PC-3 (cell line): Measurements from ENCODE around the gene CSTF3. TPM values are rescaled to one million over a fixed set of nuclear protein-coding genes. Genes with fewer than 3 reads are reported as not detected.

Experiments used
- ATAC-seq: fragments of 200-7000 bp; cut with Tn5 transposase; 2 replicates; pipeline ENCODE4 v1.9.1; 2020; ENCODE audit warnings: mild to moderate bottlenecking, moderate library complexity
- BruUV-seq: library from RNA; stranded (reverse); fragments of 400-500 nt; replicated peaks from 2 replicates; lab custom pipeline; 2021; lab: Mats Ljungman, UMichigan
- CTCF ChIA-PET: fragments of 300-600 bp; sonication (Branson Sonifier 250); formaldehyde crosslinking; loops from one replicate; lab custom pipeline; 2022; ENCODE audit warnings: antibody characterized with exemption; lab: Charles Lee
- POLR2A ChIA-PET: fragments of 300-600 bp; sonication (Branson Sonifier 250); formaldehyde crosslinking; loops from one replicate; lab custom pipeline; 2022; ENCODE audit warnings: antibody characterized with exemption; ENCODE audit not compliant: unreplicated experiment; lab: Charles Lee
- DNase-seq: peaks from one replicate; pipeline ENCODE4 v3.0.0-alpha.2; 2015
- H2AFZ ChIP-seq: fragments of 300-600 bp; sonication (generic); 2 replicates; pipeline ENCODE4 v1.6.0; 2016; ENCODE audit warnings: antibody characterized with exemption, low read length
- H3F3A ChIP-seq: fragments of 300-600 bp; sonication (generic); one replicate; pipeline ENCODE4 v1.6.0; 2017; ENCODE audit warnings: antibody characterized with exemption, low read length, control low read depth, mild to moderate bottlenecking; ENCODE audit not compliant: unreplicated experiment
- H3K27ac ChIP-seq: fragments of 300-600 bp; sonication (generic); 2 replicates; pipeline ENCODE4 v1.5.1; 2016; ENCODE audit warnings: mild to moderate bottlenecking, low read length
- H3K27me3 ChIP-seq: fragments of 300-600 bp; sonication (generic); 2 replicates; pipeline ENCODE4 v1.6.1; 2016; ENCODE audit warnings: low read length, mixed read lengths
- H3K36me3 ChIP-seq: fragments of 300-600 bp; sonication (generic); 2 replicates; pipeline ENCODE4 v1.6.1; 2016; ENCODE audit warnings: low read depth, mixed run types, low read length, mixed read lengths
- H3K4me1 ChIP-seq: fragments of 300-600 bp; sonication (generic); 2 replicates; pipeline ENCODE4 v1.5.1; 2016; ENCODE audit warnings: low read length; ENCODE audit not compliant: insufficient read depth
- H3K4me2 ChIP-seq: fragments of 300-600 bp; sonication (generic); 2 replicates; pipeline ENCODE4 v1.6.0; 2016; ENCODE audit warnings: low read length
- H3K4me3 ChIP-seq: fragments of 300-600 bp; sonication (generic); 2 replicates; pipeline ENCODE4 v1.5.1; 2016; ENCODE audit warnings: mild to moderate bottlenecking, low read length, mixed read lengths
- H3K79me2 ChIP-seq: fragments of 300-600 bp; sonication (generic); 2 replicates; pipeline ENCODE4 v1.6.1; 2017; ENCODE audit warnings: low read length, mixed read lengths
- H3K9ac ChIP-seq: fragments of 300-600 bp; sonication (generic); 2 replicates; pipeline ENCODE4 v1.6.0; 2016; ENCODE audit warnings: mild to moderate bottlenecking, low read length
- H3K9me2 ChIP-seq: fragments of 300-600 bp; sonication (generic); replicated peaks from 2 replicates; pipeline ENCODE4 v1.6.1; 2016; ENCODE audit warnings: mixed run types, low read length, mixed read lengths
- H3K9me3 ChIP-seq: fragments of 300-600 bp; sonication (generic); 2 replicates; pipeline ENCODE4 v1.6.1; 2016; ENCODE audit warnings: low read length, mixed read lengths
- H4K20me1 ChIP-seq: fragments of 300-600 bp; sonication (generic); 2 replicates; pipeline ENCODE4 v1.6.1; 2016; ENCODE audit warnings: low read length, mixed read lengths
- EZH2 ChIP-seq: fragments of 300-600 bp; sonication (generic); IDR thresholded peaks from one replicate; pipeline ENCODE4 v1.6.1; 2017; ENCODE audit warnings: antibody characterized with exemption, mild to moderate bottlenecking, low read length; ENCODE audit not compliant: unreplicated experiment
- EZH2phosphoT487 ChIP-seq: fragments of 300-600 bp; sonication (generic); IDR thresholded peaks from 2 replicates; pipeline ENCODE4 v1.6.1; 2018; ENCODE audit warnings: mild to moderate bottlenecking, antibody characterized with exemption, low read length, borderline replicate concordance
- intact Hi-C: fragments of 100-400 bp; cut with micrococcal nuclease; formaldehyde crosslinking; loops from 2 replicates; pipeline ENCODE4 v1.9.0; 2023
- total RNA-seq: library from RNA; depleted of rRNA; stranded (reverse); fragments of >200 nt; gene quantifications from 2 replicates; pipeline ENCODE4 v1.2.3, GENCODE V29; 2014
- TF ChIP-seq, protein P1 (sequence below): fragments of 300-600 bp; sonication (generic); conservative IDR thresholded peaks from 2 replicates; pipeline ENCODE4 v1.5.1; 2017; ENCODE audit warnings: antibody characterized with exemption, low read depth, mild to moderate bottlenecking, low read length

CSTF3 gene
- total RNA-seq, 1 experiment from 2014 or later = 30.0 TPM

DNA sequence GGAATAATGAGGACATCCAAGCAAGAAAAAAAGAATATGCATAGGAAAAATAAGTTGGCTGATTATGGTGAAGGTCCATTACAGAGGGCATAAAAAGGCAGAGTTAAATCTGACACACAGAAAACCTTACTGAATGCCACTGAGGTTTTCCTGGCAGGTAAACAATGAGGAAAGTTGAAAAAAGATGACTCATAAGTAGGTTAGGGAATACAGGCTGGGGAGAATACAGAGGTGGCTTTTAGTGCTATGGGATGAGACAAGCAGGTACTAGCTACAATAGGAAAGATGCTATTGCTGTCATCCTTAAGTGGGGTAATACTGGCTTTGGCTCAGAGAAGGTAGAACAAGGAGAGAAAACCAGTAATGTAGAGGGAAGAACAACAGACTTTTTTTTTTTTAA is 44.7 kb downstream of the CSTF3 start:
- no peak overlapping the region for H2AFZ ChIP-seq
- POLR2A ChIA-PET = no interaction called here
- no peaks in the 10 kb centered on the region for H3K9me2 ChIP-seq
- H3K36me3 ChIP-seq = no peaks in the 10 kb centered on the region
- TF ChIP-seq, protein P1, sequence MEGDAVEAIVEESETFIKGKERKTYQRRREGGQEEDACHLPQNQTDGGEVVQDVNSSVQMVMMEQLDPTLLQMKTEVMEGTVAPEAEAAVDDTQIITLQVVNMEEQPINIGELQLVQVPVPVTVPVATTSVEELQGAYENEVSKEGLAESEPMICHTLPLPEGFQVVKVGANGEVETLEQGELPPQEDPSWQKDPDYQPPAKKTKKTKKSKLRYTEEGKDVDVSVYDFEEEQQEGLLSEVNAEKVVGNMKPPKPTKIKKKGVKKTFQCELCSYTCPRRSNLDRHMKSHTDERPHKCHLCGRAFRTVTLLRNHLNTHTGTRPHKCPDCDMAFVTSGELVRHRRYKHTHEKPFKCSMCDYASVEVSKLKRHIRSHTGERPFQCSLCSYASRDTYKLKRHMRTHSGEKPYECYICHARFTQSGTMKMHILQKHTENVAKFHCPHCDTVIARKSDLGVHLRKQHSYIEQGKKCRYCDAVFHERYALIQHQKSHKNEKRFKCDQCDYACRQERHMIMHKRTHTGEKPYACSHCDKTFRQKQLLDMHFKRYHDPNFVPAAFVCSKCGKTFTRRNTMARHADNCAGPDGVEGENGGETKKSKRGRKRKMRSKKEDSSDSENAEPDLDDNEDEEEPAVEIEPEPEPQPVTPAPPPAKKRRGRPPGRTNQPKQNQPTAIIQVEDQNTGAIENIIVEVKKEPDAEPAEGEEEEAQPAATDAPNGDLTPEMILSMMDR = no peak
- TF ChIP-seq EZH2 (no peak), EZH2phosphoT487 (no peak)
- BruUV-seq = no TSS peak
- H3F3A ChIP-seq = no peaks in the 10 kb centered on the region
- ATAC-seq (peak; percentile 96), DNase-seq (peak; percentile 79)
- H3K9ac ChIP-seq = no peak overlapping the region
- intact Hi-C loops = no loop called here
- H4K20me1 ChIP-seq = 0 out of 2 replicates have a peak, but pooled peaks cover 5% of the 10 kb centered on the region
- peaks cover 13% of the 10 kb centered on the region for H3K4me1 ChIP-seq
- H3K27ac ChIP-seq = no peak overlapping the region
- H3K9me3 ChIP-seq = no peaks in the 10 kb centered on the region
- H3K4me2 ChIP-seq = peak overlapping the region; percentile 20
- H3K27me3 ChIP-seq = no peaks in the 10 kb centered on the region
- CTCF ChIA-PET = no interaction called here
- H3K79me2 ChIP-seq = no peaks in the 10 kb centered on the region
- H3K4me3 ChIP-seq = no peak overlapping the region

DNA sequence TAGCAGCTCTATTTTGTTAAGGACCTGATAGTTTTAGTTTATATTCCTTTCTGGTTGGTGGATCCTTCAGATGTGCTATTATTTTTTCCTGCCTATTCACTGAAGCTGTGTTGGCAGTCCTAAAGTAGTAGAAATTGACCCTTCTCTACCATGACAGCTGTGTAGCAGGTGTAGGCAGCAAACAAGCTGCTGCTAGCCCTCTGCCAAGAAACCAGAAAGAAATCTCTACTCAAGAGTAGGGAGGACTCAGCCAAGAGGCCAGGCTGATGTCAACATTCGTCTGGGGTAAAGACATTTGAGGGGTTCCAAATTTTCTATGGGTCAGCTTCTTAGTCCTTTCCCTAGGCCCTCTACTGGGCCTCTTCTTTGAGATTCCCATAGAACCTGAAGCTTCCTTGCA is 51.2 kb downstream of the CSTF3 start:
- H3K9me3 ChIP-seq = no peaks in the 10 kb centered on the region
- no peaks in the 10 kb centered on the region for H3K36me3 ChIP-seq
- DNase-seq (no peak), ATAC-seq (no peak)
- no peaks in the 10 kb centered on the region for H3K79me2 ChIP-seq
- H2AFZ ChIP-seq = no peak overlapping the region
- no peaks in the 10 kb centered on the region for H4K20me1 ChIP-seq
- H3K9ac ChIP-seq = no peak overlapping the region
- no peaks in the 10 kb centered on the region for H3K9me2 ChIP-seq
- no TSS peak for BruUV-seq
- TF ChIP-seq, protein P1 = no peak
- TF ChIP-seq EZH2phosphoT487 (no peak), EZH2 (no peak)
- no peaks in the 10 kb centered on the region for H3F3A ChIP-seq
- H3K27me3 ChIP-seq = no peaks in the 10 kb centered on the region
- no peak overlapping the region for H3K4me2 ChIP-seq
- ChIA-PET POLR2A (interaction anchor here (0.6 kb wide), 1 partner anchor 18 kb away, joined by 3 read pairs; no protein-coding TSS in a partner anchor), CTCF (no interaction called here)
- no peak overlapping the region for H3K27ac ChIP-seq
- no peaks in the 10 kb centered on the region for H3K4me1 ChIP-seq
- no peak overlapping the region for H3K4me3 ChIP-seq
- intact Hi-C loops = no loop called here

DNA sequence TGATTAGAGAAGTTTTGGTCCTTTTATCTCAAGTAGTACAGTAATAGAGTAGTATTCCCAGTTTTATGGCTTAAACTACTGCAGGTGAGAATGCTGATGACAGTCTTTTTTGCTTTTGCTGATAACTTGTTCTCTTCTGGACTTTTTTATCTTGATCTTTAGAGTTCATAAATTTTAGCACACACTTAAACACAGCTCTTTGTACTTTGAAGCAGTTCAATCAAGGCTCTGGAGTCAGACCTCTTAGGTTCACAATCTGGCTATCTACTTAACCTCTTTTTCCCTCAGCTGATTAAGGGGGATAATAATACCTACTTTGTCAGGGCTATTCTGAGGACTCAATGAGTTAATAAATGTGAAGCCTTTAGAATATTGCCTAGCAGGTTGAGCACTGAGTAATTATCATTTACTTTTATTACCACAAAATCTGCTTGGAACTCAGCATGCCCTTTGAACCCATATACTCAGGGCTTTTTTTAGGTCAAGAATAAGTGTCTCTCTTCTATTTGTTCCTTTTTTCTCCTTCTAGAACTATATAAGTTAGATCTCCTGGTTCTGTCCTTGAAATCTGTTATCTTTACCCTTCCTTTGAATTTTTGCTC is 51.9 kb downstream of the CSTF3 start:
- TF ChIP-seq EZH2phosphoT487 (no peak), EZH2 (no peak)
- TF ChIP-seq, protein P1 = no peak
- no peak overlapping the region for H3K9ac ChIP-seq
- H3K27me3 ChIP-seq = no peaks in the 10 kb centered on the region
- H4K20me1 ChIP-seq = no peaks in the 10 kb centered on the region
- CTCF ChIA-PET = no interaction called here
- no peak overlapping the region for H3K4me3 ChIP-seq
- H3K27ac ChIP-seq = no peak overlapping the region
- POLR2A ChIA-PET = no interaction called here
- DNase-seq = no peak
- no peaks in the 10 kb centered on the region for H3K36me3 ChIP-seq
- no peaks in the 10 kb centered on the region for H3K4me1 ChIP-seq
- no peaks in the 10 kb centered on the region for H3K79me2 ChIP-seq
- BruUV-seq = no TSS peak
- H3F3A ChIP-seq = no peaks in the 10 kb centered on the region
- H3K4me2 ChIP-seq = no peak overlapping the region
- H2AFZ ChIP-seq = no peak overlapping the region
- no peaks in the 10 kb centered on the region for H3K9me2 ChIP-seq
- H3K9me3 ChIP-seq = no peaks in the 10 kb centered on the region
- ATAC-seq = no peak
- intact Hi-C loops = no loop called here
